GM12891 (cell line): ENCODE data around the gene NFKB1.

Source experiments
- DNase-seq: peaks from one replicate; pipeline ENCODE4 v3.0.0; 2011; ENCODE audit warnings: low spot score; ENCODE audit not compliant: insufficient read length
- FAIRE-seq: peaks from 2 replicates; lab custom pipeline; 2011; peaks lifted over from hg19 to GRCh38; lab: Jason Lieb, UNC
- PAX5 ChIP-seq: IDR thresholded peaks from 2 replicates; pipeline ENCODE4 v1.6.1; 2011; ENCODE audit warnings: low read length, moderate library complexity, mild to moderate bottlenecking; ENCODE audit not compliant: insufficient read depth, severe bottlenecking
- POLR2A ChIP-seq: IDR thresholded peaks from 2 replicates; pipeline ENCODE4 v1.6.1; 2011; ENCODE audit warnings: low read depth, low read length, control low read depth
- POLR2AphosphoS5 ChIP-seq: IDR thresholded peaks from 2 replicates; pipeline ENCODE4 v1.6.1; 2011; ENCODE audit warnings: low read depth, low read length, control low read depth
- POU2F2 ChIP-seq: IDR thresholded peaks from 2 replicates; pipeline ENCODE4 v1.6.1; 2011; ENCODE audit warnings: low read depth, mild to moderate bottlenecking, control low read depth, low read length, moderate library complexity
- SPI1 ChIP-seq: IDR thresholded peaks from 2 replicates; pipeline ENCODE4 v1.6.1; 2011; ENCODE audit warnings: low read depth, low read length, control low read depth
- TAF1 ChIP-seq: IDR thresholded peaks from 2 replicates; pipeline ENCODE4 v1.6.1; 2011; ENCODE audit warnings: low read depth, low read length, control low read depth

The NFKB1 gene

GRCh38 chr4:102497986-102498385 lies 3.2 kb upstream of the NFKB1 start:
- TF ChIP-seq POU2F2 = no peak
- TF ChIP-seq SPI1 = no peak
- no peak for TF ChIP-seq TAF1
- no peak for TF ChIP-seq POLR2AphosphoS5
- TF ChIP-seq POLR2A = no peak
- no peak for TF ChIP-seq PAX5
- DNase-seq (no peak), FAIRE-seq (peak; percentile 68)

GRCh38 chr4:102500352-102500695 lies 835 bp upstream of the NFKB1 start:
- DNase-seq (no peak), FAIRE-seq (peak; percentile 72)
- TF ChIP-seq POLR2AphosphoS5 (no peak), POU2F2 (no peak), TAF1 (0 out of 2 replicates have a peak, but pooled peaks have one; percentile 12), POLR2A (no peak), SPI1 (no peak), PAX5 (no peak)

GRCh38 chr4:102501447-102501696 lies 213 bp downstream of the NFKB1 start:
- TF ChIP-seq PAX5 (no peak), SPI1 (no peak), POLR2A (no peak), POLR2AphosphoS5 (no peak), POU2F2 (no peak), TAF1 (no peak)
- FAIRE-seq (no peak), DNase-seq (peak; percentile 20)

GRCh38 chr4:102502543-102502818 lies 1.3 kb downstream of the NFKB1 start:
- TF ChIP-seq POU2F2 (no peak), POLR2A (no peak), POLR2AphosphoS5 (no peak), TAF1 (no peak), SPI1 (no peak), PAX5 (no peak)
- no peak for DNase-seq
- FAIRE-seq = no peak

GRCh38 chr4:102503301-102503746 lies 2.2 kb downstream of the NFKB1 start:
- FAIRE-seq (peak; percentile 64), DNase-seq (no peak)
- TF ChIP-seq SPI1 = peak; percentile 56
- no peak for TF ChIP-seq POLR2A

- FAIRE-seq = peak; percentile 23
- no peak for DNase-seq
- TF ChIP-seq POU2F2 (no peak), SPI1 (peak; percentile 59; the same call in 1 of the 2 replicates), PAX5 (no peak)
Measured at GRCh38 chr4:102503831-102504786, 3.0 kb downstream of the NFKB1 start.

GRCh38 chr4:102504941-102505340 lies 3.8 kb downstream of the NFKB1 start:
- FAIRE-seq (no peak), DNase-seq (no peak)
- no peak for TF ChIP-seq SPI1
- no peak for TF ChIP-seq POLR2AphosphoS5
- TF ChIP-seq PAX5 = no peak
- no peak for TF ChIP-seq POLR2A
- no peak for TF ChIP-seq POU2F2
- TF ChIP-seq TAF1 = no peak

GRCh38 chr4:102505708-102506107 lies 4.5 kb downstream of the NFKB1 start:
- no peak for FAIRE-seq
- TF ChIP-seq POLR2AphosphoS5 (no peak), PAX5 (no peak), POU2F2 (no peak), POLR2A (no peak), TAF1 (no peak), SPI1 (no peak)

GRCh38 chr4:102506523-102506922 lies 5.4 kb downstream of the NFKB1 start:
- TF ChIP-seq SPI1 (no peak), POLR2A (no peak), POU2F2 (no peak)
- FAIRE-seq = peak; percentile 59

More at GRCh38 chr4:102505708-102506107, 4.5 kb downstream of the NFKB1 start:
- no peak for DNase-seq

GRCh38 chr4:102511830-102512605 lies 10.9 kb downstream of the NFKB1 start:
- DNase-seq (no peak), FAIRE-seq (peak; percentile 76)
- no peak for TF ChIP-seq POLR2A
- TF ChIP-seq PAX5 = no peak
- 0 out of 2 replicates have a peak, but pooled peaks have one; percentile 25 for TF ChIP-seq POLR2AphosphoS5
- TF ChIP-seq SPI1 = no peak
- no peak for TF ChIP-seq TAF1
- TF ChIP-seq POU2F2 = no peak

More at GRCh38 chr4:102506523-102506922, 5.4 kb downstream of the NFKB1 start:
- DNase-seq = no peak
